Activated T-cell treated with anti-CD3 and anti-CD28 coated beads for 48 hours (primary cell): ENCODE data around the gene AOPEP.
A peak's percentile ranks its signal among the peaks of the same experiment; 100 is the strongest.

Source experiments
- DNase-seq: peaks from one replicate; pipeline ENCODE4 v3.0.0-alpha.2; 2020; ENCODE audit warnings: low read depth

The AOPEP gene

GRCh38 chr9:94761481-94761880 lies 35.0 kb downstream of the AOPEP start:
- DNase-seq, result no peak

- no peak for DNase-seq
These were observed 41.0 kb downstream of the AOPEP start for GRCh38 chr9:94767331-94768072.

- no peak for DNase-seq
These were observed 42.3 kb downstream of the AOPEP start for GRCh38 chr9:94768766-94769165.

- no peak for DNase-seq
These were observed 43.8 kb downstream of the AOPEP start for GRCh38 chr9:94770334-94770733.

- no peak for DNase-seq
These were observed 44.6 kb downstream of the AOPEP start for GRCh38 chr9:94771096-94771495.

- DNase-seq, result no peak
These were observed 45.6 kb downstream of the AOPEP start for GRCh38 chr9:94772144-94772543.

GRCh38 chr9:94772639-94773303 lies 46.3 kb downstream of the AOPEP start:
- DNase-seq, result no peak

- DNase-seq, result no peak
These were observed 47.2 kb downstream of the AOPEP start for GRCh38 chr9:94773655-94774054.

- no peak for DNase-seq
These were observed 51.5 kb downstream of the AOPEP start for GRCh38 chr9:94778013-94778412.

GRCh38 chr9:94779031-94779430 lies 52.5 kb downstream of the AOPEP start:
- DNase-seq, result no peak

- no peak for DNase-seq
These were observed 53.3 kb downstream of the AOPEP start for GRCh38 chr9:94779693-94780290.

GRCh38 chr9:94780516-94780950 lies 54.0 kb downstream of the AOPEP start:
- DNase-seq, result peak; percentile 20

- no peak for DNase-seq
These were observed 56.0 kb downstream of the AOPEP start for GRCh38 chr9:94782355-94783101.

GRCh38 chr9:94783102-94783682 lies 56.7 kb downstream of the AOPEP start:
- peak; percentile 11 for DNase-seq

- no peak for DNase-seq
These were observed 57.4 kb downstream of the AOPEP start for GRCh38 chr9:94783928-94784327.

GRCh38 chr9:94785215-94786169 lies 59.0 kb downstream of the AOPEP start:
- DNase-seq, result no peak

GRCh38 chr9:94786586-94786985 lies 60.1 kb downstream of the AOPEP start:
- DNase-seq, result no peak

GRCh38 chr9:94787266-94787665 lies 60.8 kb downstream of the AOPEP start:
- DNase-seq, result no peak

- no peak for DNase-seq
These were observed 62.1 kb downstream of the AOPEP start for GRCh38 chr9:94788570-94789105.

- no peak for DNase-seq
These were observed 64.9 kb downstream of the AOPEP start for GRCh38 chr9:94791435-94791834.

GRCh38 chr9:94792511-94792910 lies 66.0 kb downstream of the AOPEP start:
- DNase-seq, result no peak
